Kidney epithelial cell (primary cell): ENCODE measurements around the gene KLK5. TPM values are rescaled to one million over a fixed set of nuclear protein-coding genes. Genes with fewer than 3 reads are reported as not detected.

Source experiments
- DNase-seq: peaks from one replicate; pipeline ENCODE4 v3.0.0-alpha.2; 2010; ENCODE audit warnings: low read depth
- H3K27me3 ChIP-seq: 2 replicates; pipeline ENCODE4 v1.6.0; 2011; ENCODE audit warnings: low read length; ENCODE audit not compliant: control insufficient read depth, insufficient read depth
- H3K36me3 ChIP-seq: 2 replicates; pipeline ENCODE4 v1.5.1; 2011; ENCODE audit warnings: low read length; ENCODE audit not compliant: control insufficient read depth, insufficient read depth
- H3K4me3 ChIP-seq: 2 replicates; pipeline ENCODE4 v1.5.1; 2011; ENCODE audit warnings: low read depth, mild to moderate bottlenecking, control low read depth, low read length
- total RNA-seq: library from RNA; depleted of rRNA; stranded (reverse); fragments of >200 nt; gene quantifications from 2 replicates; pipeline ENCODE4 v1.2.3, GENCODE V29; 2015
- TF ChIP-seq, protein P1 (sequence below): IDR thresholded peaks from 2 replicates; pipeline ENCODE4 v1.5.1; 2011; ENCODE audit warnings: mild to moderate bottlenecking, moderate library complexity, low read length, control low read depth, inconsistent platforms; ENCODE audit not compliant: insufficient read depth, poor library complexity, severe bottlenecking

Gene KLK5
- total RNA-seq, 1 donor from 2014 or later: 11.3 TPM

DNA sequence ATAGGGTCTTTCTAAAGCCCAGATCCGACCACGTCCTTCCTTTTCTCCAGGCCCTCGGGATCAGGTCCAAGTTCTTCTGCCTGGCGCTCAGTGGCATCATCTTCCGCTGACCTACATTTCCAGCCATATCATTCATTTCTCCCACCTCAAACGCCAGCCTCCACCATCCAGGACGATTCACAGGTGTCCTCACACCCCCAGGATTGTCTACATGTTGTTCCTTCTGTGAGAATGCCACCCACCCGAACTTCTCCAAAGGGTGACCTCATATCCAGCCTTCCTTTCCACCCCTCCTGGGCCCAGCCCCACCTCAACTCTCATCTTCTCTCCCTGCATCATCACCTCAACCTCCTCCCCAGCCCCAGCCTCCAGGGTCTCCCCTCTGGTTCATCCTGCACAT lies 4.7 kb upstream of the KLK5 start:
- Histone ChIP-seq H3K36me3 (no peaks in the 10 kb centered on the region), H3K4me3 (no peak overlapping the region), H3K27me3 (peaks cover 2% of the 10 kb centered on the region)
- DNase-seq: no peak
- TF ChIP-seq, protein P1, sequence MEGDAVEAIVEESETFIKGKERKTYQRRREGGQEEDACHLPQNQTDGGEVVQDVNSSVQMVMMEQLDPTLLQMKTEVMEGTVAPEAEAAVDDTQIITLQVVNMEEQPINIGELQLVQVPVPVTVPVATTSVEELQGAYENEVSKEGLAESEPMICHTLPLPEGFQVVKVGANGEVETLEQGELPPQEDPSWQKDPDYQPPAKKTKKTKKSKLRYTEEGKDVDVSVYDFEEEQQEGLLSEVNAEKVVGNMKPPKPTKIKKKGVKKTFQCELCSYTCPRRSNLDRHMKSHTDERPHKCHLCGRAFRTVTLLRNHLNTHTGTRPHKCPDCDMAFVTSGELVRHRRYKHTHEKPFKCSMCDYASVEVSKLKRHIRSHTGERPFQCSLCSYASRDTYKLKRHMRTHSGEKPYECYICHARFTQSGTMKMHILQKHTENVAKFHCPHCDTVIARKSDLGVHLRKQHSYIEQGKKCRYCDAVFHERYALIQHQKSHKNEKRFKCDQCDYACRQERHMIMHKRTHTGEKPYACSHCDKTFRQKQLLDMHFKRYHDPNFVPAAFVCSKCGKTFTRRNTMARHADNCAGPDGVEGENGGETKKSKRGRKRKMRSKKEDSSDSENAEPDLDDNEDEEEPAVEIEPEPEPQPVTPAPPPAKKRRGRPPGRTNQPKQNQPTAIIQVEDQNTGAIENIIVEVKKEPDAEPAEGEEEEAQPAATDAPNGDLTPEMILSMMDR: no peak

DNA sequence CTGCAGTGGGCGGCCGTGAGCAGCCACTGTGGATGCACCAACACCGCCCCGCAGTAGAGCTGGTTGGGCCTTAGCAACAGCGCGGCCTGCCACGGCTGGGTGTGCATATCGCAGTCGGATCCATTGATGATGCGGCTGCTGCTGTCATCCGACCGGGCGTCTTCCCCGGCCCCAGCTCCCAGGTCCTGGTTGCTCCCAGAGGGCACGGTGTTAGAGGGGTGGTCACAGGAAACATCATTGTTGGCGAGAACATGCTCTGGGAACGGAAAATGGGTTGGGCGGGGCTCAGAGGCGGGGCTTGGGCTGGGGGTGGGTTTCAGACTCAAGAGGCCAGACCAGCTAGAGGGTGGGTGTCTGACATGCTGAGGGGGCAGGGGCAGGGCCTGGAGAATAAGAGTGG lies 3.0 kb downstream of the KLK5 start:
- Histone ChIP-seq H3K27me3 (peaks cover 2% of the 10 kb centered on the region), H3K4me3 (no peak overlapping the region), H3K36me3 (no peaks in the 10 kb centered on the region)
- DNase-seq: no peak
- TF ChIP-seq, protein P1: no peak

DNA sequence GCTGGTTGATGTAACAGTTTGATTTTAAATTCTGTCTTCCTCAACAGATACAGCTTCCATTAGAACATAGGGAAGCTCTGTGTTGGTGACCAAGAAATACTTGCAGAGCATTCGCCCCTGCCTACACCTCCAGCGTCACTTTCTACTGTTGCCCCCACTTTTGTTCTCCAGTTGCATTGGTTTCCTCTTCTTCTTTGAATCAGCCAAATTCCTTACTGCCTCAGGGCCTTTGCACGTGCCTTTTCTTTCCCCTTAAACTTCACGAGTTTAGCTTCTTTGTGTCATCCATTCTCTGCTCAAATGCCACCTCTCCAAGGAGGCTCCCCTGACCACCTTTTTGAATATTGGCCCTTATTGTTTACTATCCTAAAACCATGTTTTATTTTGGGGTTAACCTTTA lies 5.7 kb downstream of the KLK5 start:
- DNase-seq: no peak
- Histone ChIP-seq H3K36me3 (no peaks in the 10 kb centered on the region), H3K4me3 (no peak overlapping the region), H3K27me3 (no peaks in the 10 kb centered on the region)
- TF ChIP-seq, protein P1: no peak

DNA sequence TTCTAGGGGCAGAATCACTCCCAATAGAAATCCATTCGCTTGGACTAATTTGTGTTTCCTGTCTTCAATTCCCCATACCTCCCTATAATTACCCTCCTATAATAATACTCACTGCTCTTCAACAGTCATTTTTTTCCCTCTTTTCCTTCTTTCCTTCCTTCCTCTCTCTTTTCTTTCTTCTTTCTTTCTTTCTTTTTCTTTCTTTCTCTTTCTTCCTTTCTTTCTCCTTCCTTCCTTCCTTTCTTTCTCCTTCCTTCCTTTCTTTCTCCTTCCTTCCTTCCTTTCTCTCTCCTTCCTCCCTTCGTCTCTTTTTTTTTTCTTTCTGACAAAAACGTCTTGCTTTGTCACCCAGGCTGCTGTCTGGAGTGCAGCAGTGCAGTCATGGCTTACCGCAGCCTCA lies 8.0 kb downstream of the KLK5 start:
- TF ChIP-seq, protein P1: no peak
- Histone ChIP-seq H3K4me3 (no peak overlapping the region), H3K27me3 (no peaks in the 10 kb centered on the region), H3K36me3 (no peaks in the 10 kb centered on the region)
- DNase-seq: no peak

DNA sequence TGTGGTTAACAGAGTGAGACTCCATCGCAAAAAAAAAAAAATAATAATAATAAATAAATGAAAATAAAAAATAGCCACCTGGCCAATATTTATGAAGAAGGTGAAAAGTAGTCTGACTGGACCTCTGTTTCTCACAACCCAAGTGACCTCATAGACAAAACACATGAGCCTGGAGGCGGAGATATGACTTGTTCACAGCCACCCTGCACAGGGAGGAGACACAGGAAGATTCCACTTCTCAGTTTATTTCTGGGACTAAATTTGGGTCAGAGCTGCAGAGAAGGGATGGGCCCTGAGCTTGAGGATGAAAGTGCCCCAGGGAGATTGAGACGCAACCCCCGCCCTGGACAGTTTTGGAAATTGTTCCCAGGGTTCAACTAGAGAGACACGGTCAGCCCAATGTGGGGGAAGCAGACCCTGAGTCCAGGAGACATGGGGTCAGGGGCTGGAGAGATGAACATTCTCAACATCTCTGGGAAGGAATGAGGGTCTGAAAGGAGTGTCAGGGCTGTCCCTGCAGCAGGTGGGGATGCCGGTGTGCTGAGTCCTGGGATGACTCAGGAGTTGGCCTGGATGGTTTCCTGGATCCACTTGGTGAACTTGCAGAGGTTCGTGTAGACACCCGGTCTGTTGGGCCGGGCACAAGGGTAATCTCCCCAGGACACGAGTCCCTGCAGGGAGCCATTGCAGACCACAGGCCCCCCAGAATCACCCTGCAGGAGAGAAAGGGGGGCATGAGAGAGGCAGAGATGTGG lies 9.6 kb downstream of the KLK5 start:
- no peak for DNase-seq
- Histone ChIP-seq H3K4me3 (no peak overlapping the region), H3K36me3 (no peaks in the 10 kb centered on the region), H3K27me3 (no peaks in the 10 kb centered on the region)
- TF ChIP-seq, protein P1: no peak

DNA sequence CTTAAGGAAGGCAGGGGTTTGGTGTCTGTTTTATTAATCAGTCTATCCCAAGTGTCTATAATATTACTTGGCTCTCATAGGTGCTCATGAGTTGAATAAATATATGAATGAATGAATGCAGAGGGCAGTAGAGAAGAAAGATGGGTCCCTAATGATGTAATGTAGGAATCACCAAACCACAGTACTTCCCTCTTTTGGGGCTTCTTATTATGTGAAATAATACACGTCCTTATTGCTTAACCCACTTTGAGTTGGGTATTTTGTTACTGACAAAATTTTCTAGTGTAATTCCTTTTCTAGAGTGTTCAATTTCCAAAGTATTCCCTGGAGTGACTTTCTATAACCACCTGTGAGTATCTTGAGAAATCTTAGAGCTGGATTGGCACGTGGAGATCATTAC lies 13.2 kb downstream of the KLK5 start:
- TF ChIP-seq, protein P1: no peak
- no peak for DNase-seq
- no peaks in the 10 kb centered on the region for H3K36me3 ChIP-seq
- no peaks in the 10 kb centered on the region for H3K27me3 ChIP-seq
- no peak overlapping the region for H3K4me3 ChIP-seq
